Natural killer cell (primary cell): ENCODE measurements around the gene SRP9. TPM values are rescaled to one million over a fixed set of nuclear protein-coding genes. Genes with fewer than 3 reads are reported as not detected.
"Not testable (repeated sequence)": the region's sequence is repeated elsewhere in the genome, so short reads cannot be mapped to it uniquely, and the experiment has no call there.

Experiments
- ATAC-seq, 3 donors: fragments of 150-1000 bp in 2 of 3; fragments of 200-7000 bp in 1 of 3; cut with Tn5 transposase; 1 replicate in 1 of 3; 2 replicates in 2 of 3; pipeline ENCODE4 v1.10.0; 2021; ENCODE audit warnings: mild to moderate bottlenecking in 2 of 3, moderate library complexity in 2 of 3
- DNase-seq, 2 donors: peaks; one replicate each; pipeline versions ENCODE4 v3.0.0 to v3.0.0-alpha.2; 2013 to 2021; ENCODE audit warnings: mixed read lengths in 1 of 2
- H3K27ac ChIP-seq: one replicate; pipeline ENCODE4 v1.5.1; 2013; ENCODE audit warnings: mild to moderate bottlenecking, low read length
- H3K27me3 ChIP-seq: one replicate; pipeline ENCODE4 v1.6.1; 2013; ENCODE audit warnings: low read length; ENCODE audit not compliant: control insufficient read depth, insufficient read depth
- H3K36me3 ChIP-seq: one replicate; pipeline ENCODE4 v1.6.1; 2013; ENCODE audit warnings: low read length; ENCODE audit not compliant: control insufficient read depth, insufficient read depth
- H3K4me1 ChIP-seq: one replicate; pipeline ENCODE4 v1.6.1; 2013; ENCODE audit warnings: low read length; ENCODE audit not compliant: control insufficient read depth, insufficient read depth
- H3K4me3 ChIP-seq: one replicate; pipeline ENCODE4 v1.5.1; 2013; ENCODE audit warnings: low read length
- H3K9me3 ChIP-seq: one replicate; pipeline ENCODE4 v1.6.1; 2013; ENCODE audit warnings: low read length; ENCODE audit not compliant: control insufficient read depth, insufficient read depth
- H3K27ac Mint-ChIP-seq, 2 donors: one replicate each; pipeline ENCODE4 v1.8.0; 2022; ENCODE audit warnings: mild to moderate bottlenecking in 2 of 2, mixed read lengths in 2 of 2, moderate library complexity in 1 of 2
- H3K27me3 Mint-ChIP-seq, 2 donors: one replicate each; pipeline ENCODE4 v1.8.0; 2022; ENCODE audit warnings: low read depth in 2 of 2, mixed read lengths in 2 of 2
- H3K36me3 Mint-ChIP-seq: one replicate; pipeline ENCODE4 v1.8.0; 2022; ENCODE audit warnings: mixed read lengths
- H3K4me1 Mint-ChIP-seq, 2 donors: one replicate each; pipeline ENCODE4 v1.8.0; 2022; ENCODE audit warnings: mixed read lengths in 2 of 2
- H3K4me3 Mint-ChIP-seq: one replicate; pipeline ENCODE4 v1.8.0; 2022; ENCODE audit warnings: mild to moderate bottlenecking, moderate library complexity, mixed read lengths
- H3K9me3 Mint-ChIP-seq, 2 donors: one replicate each; pipeline ENCODE4 v1.8.0; 2022; ENCODE audit warnings: mixed read lengths in 2 of 2
- CTCF ChIP-seq: fragments of 200-600 bp; IDR thresholded peaks from one replicate; pipeline ENCODE4 v1.8.0; 2022; ENCODE audit warnings: antibody characterized with exemption
- WGBS: methylation state at CpG from one replicate; pipeline ENCODE4 v1.1.7; 2013; ENCODE audit warnings: missing lambda C conversion rate; ENCODE audit not compliant: insufficient coverage; 5-methylcytosine and 5-hydroxymethylcytosine counted together
- intact Hi-C: fragments of 100-400 bp; cut with micrococcal nuclease; formaldehyde crosslinking; loops from one replicate; pipeline ENCODE4 v1.14.2; 2022
- total RNA-seq, 4 donors: library from RNA; stranded (reverse); fragments of 120-200 nt in 1 of 4; gene quantifications; one replicate each; pipeline versions ENCODE4 v1.2.3 to v1.2.4, GENCODE V29; 2013 to 2022

SRP9 gene
- total RNA-seq, 3 donors from 2014 or later (not counting 1 experiment from before 2014, with no cell fraction given) = 83.1 to 116 (median 93.0) TPM

GRCh38 chr1:225794954-225795353 is 17.3 kb downstream of the SRP9 start:
- Histone ChIP-seq H3K9me3 (no peaks in the 10 kb centered on the region), H3K27me3 (no peaks in the 10 kb centered on the region), H3K27ac (no peak overlapping the region), H3K4me3 (no peak overlapping the region), H3K36me3 (peaks cover 16% of the 10 kb centered on the region), H3K4me1 (no peaks in the 10 kb centered on the region)
- TF ChIP-seq CTCF = no peak
- intact Hi-C loops = no loop called here
- Mint-ChIP-seq H3K9me3 (no peaks in the 10 kb centered on the region), H3K4me3 (no peak overlapping the region), H3K27ac (no peak overlapping the region), H3K36me3 (no peaks in the 10 kb centered on the region), H3K27me3 (no peaks in the 10 kb centered on the region), H3K4me1 (peaks cover 2 to 11% of the 10 kb centered on the region in 2 donors)
- 94% methylated on average over 4 of the region's 4 CpGs for WGBS
- ATAC-seq = no peak
- DNase-seq = no peak

- H3K27ac Mint-ChIP-seq, intact Hi-C loops, H3K36me3 Mint-ChIP-seq, H3K9me3 ChIP-seq, H3K27me3 Mint-ChIP-seq, H3K4me3 ChIP-seq, ATAC-seq, H3K36me3 ChIP-seq, H3K4me3 Mint-ChIP-seq, H3K27me3 ChIP-seq, H3K9me3 Mint-ChIP-seq, DNase-seq, H3K4me1 ChIP-seq, H3K27ac ChIP-seq: not testable (repeated sequence)
- WGBS = 99% methylated on average over 18 of the region's 18 CpGs
- H3K4me1 Mint-ChIP-seq = peaks cover 4 to 11% of the 10 kb centered on the region in 2 donors
Measured at GRCh38 chr1:225796097-225796496, 18.5 kb downstream of the SRP9 start.

GRCh38 chr1:225801146-225801545 is 23.5 kb downstream of the SRP9 start:
- not testable (repeated sequence) for H3K27ac Mint-ChIP-seq, H3K4me1 Mint-ChIP-seq, DNase-seq

GRCh38 chr1:225806249-225806648 is 28.6 kb downstream of the SRP9 start:
- TF ChIP-seq CTCF = no peak

More at GRCh38 chr1:225801146-225801545, 23.5 kb downstream of the SRP9 start:
- 96% methylated on average over 6 of the region's 7 CpGs for WGBS
- H3K4me3 Mint-ChIP-seq, intact Hi-C loops, H3K27me3 Mint-ChIP-seq, H3K36me3 Mint-ChIP-seq, H3K27me3 ChIP-seq, ATAC-seq, H3K4me3 ChIP-seq, H3K4me1 ChIP-seq, H3K36me3 ChIP-seq, H3K9me3 Mint-ChIP-seq, H3K27ac ChIP-seq, H3K9me3 ChIP-seq: not testable (repeated sequence)

GRCh38 chr1:225806736-225807135 is 29.1 kb downstream of the SRP9 start:
- H3K4me1 ChIP-seq = peaks cover 17% of the 10 kb centered on the region
- H3K4me3 Mint-ChIP-seq, intact Hi-C loops, H3K27me3 ChIP-seq, ATAC-seq, H3K27ac Mint-ChIP-seq, H3K9me3 ChIP-seq, H3K9me3 Mint-ChIP-seq, H3K36me3 ChIP-seq, H3K36me3 Mint-ChIP-seq, DNase-seq, H3K4me3 ChIP-seq, H3K27ac ChIP-seq: not testable (repeated sequence)
- 100% methylated on average over 1 of the region's 3 CpGs for WGBS
- Mint-ChIP-seq H3K4me1 (peaks cover 13 to 23% of the 10 kb centered on the region in 2 donors), H3K27me3 (peaks cover 11 to 13% of the 10 kb centered on the region in 2 donors)

More at GRCh38 chr1:225806249-225806648, 28.6 kb downstream of the SRP9 start:
- DNase-seq = no peak
- ATAC-seq = no peak
- Mint-ChIP-seq H3K4me3 (no peak overlapping the region), H3K27ac (no peak overlapping the region), H3K4me1 (peaks cover 13 to 23% of the 10 kb centered on the region in 2 donors), H3K36me3 (no peaks in the 10 kb centered on the region), H3K9me3 (no peaks in the 10 kb centered on the region), H3K27me3 (peaks cover 11 to 13% of the 10 kb centered on the region in 2 donors)
- Histone ChIP-seq H3K27ac (no peak overlapping the region), H3K4me3 (no peak overlapping the region), H3K9me3 (no peaks in the 10 kb centered on the region), H3K4me1 (peaks cover 16% of the 10 kb centered on the region), H3K27me3 (no peaks in the 10 kb centered on the region), H3K36me3 (no peaks in the 10 kb centered on the region)
- intact Hi-C loops = no loop called here
- 100% methylated on average over 1 of the region's 1 CpG for WGBS
